Stimulated activated CD4-positive, alpha-beta T cell treated with anti-CD3 and anti-CD28 coated beads, Interleukin-12 subunit alpha, Interleukin-12 subunit beta, amount 100 ng/mL, for 48 hours (primary cell): ENCODE measurements around the gene ITGB1.

ENCODE experiments used
- DNase-seq, 3 donors: peaks; one replicate each; pipeline ENCODE4 v3.0.0-alpha.2; 2020; ENCODE audit warnings: low read depth in 2 of 3, low spot score in 1 of 3

Gene ITGB1

GRCh38 chr10:32891261-32891660, 66.8 kb downstream of the ITGB1 start:
- no peak for DNase-seq

DNA sequence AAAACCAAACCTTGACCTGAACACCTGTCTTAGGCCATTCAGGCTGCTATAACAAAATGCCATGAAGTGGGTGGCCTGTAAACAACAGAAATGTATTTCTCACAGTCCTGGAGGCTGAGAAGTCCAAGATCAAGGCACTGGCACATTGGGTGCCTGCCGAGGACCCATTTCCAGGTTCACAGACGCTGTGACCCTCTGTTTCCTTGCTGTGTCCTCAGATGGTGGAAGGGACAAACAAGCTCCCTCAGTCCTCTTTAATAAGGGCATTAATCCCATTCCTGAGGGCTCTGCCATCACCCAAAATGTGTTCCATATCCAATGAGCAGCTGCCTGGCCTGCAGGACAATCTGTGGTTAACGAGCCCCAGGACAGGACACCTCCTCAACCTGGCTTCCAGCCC, 67.6 kb downstream of the ITGB1 start:
- DNase-seq: no peak

DNA sequence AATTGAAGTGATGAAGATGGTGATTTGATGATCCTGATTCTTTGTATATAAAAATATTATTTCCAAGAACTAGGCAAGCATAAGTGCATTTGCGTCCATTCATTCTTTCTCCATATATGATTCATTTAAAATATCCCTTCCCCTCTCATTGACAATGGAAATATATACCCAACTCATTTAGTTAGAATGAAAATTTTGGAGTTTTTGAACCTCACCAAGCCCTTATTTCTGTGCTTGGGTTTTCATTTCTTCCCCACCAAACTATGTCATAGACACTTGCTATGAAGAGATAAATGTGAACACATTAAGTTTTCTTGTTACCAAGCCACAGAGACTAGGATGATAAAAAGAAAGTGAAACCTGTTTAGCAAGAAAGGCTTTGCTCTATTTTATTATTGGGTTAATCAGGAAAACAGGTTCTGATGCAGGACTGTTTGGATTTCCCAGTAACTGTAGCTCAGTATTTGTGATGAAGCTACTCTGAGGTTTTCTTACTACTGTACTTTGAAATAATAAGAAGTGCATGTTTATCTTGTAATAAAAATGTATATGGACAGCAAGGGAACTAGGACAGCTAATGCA, 68.3 kb downstream of the ITGB1 start:
- DNase-seq: no peak

- DNase-seq: no peak
Measured at GRCh38 chr10:32888161-32888927, 69.7 kb downstream of the ITGB1 start.

- DNase-seq: no peak
Measured at GRCh38 chr10:32887481-32887880, 70.5 kb downstream of the ITGB1 start.

DNA sequence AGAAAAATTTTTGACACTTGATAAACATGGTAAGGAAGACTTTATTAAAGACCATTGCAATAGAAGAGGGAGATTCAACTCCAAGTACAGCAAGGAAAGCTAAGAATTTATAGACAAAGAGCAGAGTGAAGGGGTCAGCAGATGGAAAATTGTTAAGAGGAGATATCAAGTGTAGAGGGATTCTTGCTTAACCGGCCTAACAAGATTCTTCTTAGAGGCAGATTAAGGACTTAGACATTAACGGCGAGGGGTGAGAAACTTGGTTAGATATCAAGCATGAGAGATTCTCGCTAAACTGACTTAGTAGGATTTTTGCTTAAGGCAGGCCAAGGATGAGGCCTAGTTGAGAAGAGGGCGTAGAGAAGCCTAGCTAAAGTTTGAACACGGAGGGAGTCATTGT, 76.0 kb downstream of the ITGB1 start:
- no peak for DNase-seq

GRCh38 chr10:32878646-32879045, 79.4 kb downstream of the ITGB1 start:
- no peak for DNase-seq

DNA sequence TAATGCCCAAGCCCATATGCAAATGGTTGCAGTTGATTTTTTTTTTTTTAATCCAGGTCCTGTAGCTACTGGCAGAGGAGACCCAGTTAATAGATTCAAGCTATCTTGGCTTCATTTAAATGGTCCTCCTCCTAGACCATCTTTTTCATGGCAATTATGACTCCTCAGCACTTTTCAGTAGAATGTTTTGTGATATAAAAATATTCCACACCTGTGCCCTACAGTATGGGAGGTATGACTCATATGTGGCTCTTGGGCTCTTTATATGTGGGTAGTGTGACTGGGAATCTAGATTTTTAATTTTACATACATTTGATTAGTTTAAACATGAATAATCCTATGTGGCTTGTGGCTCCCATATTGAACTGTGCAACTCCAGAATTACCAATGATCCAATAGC, 80.1 kb downstream of the ITGB1 start:
- no peak for DNase-seq

- no peak for DNase-seq
Measured at GRCh38 chr10:32865170-32865569, 92.9 kb downstream of the ITGB1 start.

GRCh38 chr10:32854435-32854834, 103.6 kb downstream of the ITGB1 start:
- DNase-seq: no peak

DNA sequence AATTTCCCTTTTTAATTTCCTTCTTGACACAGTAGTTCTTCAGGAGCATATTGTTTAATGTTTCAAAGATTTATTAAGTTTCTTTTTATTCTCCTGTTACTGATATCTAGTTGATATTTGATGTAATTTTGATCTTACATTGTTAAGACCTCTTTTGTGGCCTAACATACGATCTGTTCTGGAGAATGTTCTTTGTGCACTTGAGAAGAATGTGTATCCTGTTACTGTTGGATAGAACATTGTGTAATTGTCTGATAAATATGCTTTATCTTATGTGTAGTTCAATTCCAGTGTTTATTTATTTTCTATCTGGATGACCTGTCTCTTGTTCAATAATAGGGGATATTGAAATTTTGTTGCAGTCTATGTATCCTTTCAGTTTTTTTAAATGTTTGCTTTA, 106.7 kb downstream of the ITGB1 start:
- no peak for DNase-seq
